BE2C (cell line): ENCODE data around the gene PLCH2.

Experiments used
- DNase-seq: peaks from one replicate; pipeline ENCODE4 v3.0.0-alpha.2; 2020
- H3K27me3 ChIP-seq: fragments of 250-450 bp; sonication (Bioruptor Pico); 2 replicates; pipeline ENCODE4 v1.5.1; 2020; ENCODE audit warnings: mild to moderate bottlenecking
- H3K36me3 ChIP-seq: fragments of 250-450 bp; sonication (Bioruptor Pico); 2 replicates; pipeline ENCODE4 v1.5.1; 2020; ENCODE audit warnings: mild to moderate bottlenecking
- H3K4me1 ChIP-seq: fragments of 250-450 bp; sonication (Bioruptor Pico); 2 replicates; pipeline ENCODE4 v1.5.1; 2020
- H3K4me3 ChIP-seq: 2 replicates; pipeline ENCODE4 v1.5.1; 2011; ENCODE audit warnings: low read depth, low read length
- H3K9me3 ChIP-seq: fragments of 250-450 bp; sonication (Bioruptor Pico); 2 replicates; pipeline ENCODE4 v1.5.1; 2020
- CTCF ChIP-seq: IDR thresholded peaks from 2 replicates; pipeline ENCODE4 v1.5.1; 2012; ENCODE audit warnings: mild to moderate bottlenecking, low read depth, low read length

Gene PLCH2

GRCh38 chr1:2496746-2497145 lies 20.7 kb downstream of the PLCH2 start:
- no peaks in the 10 kb centered on the region for H3K36me3 ChIP-seq
- TF ChIP-seq CTCF: no peak
- no peak for DNase-seq
- H3K27me3 ChIP-seq: no peaks in the 10 kb centered on the region
- H3K9me3 ChIP-seq: no peaks in the 10 kb centered on the region
- H3K4me3 ChIP-seq: no peak overlapping the region
- no peaks in the 10 kb centered on the region for H3K4me1 ChIP-seq

GRCh38 chr1:2497891-2498290 lies 21.8 kb downstream of the PLCH2 start:
- DNase-seq: no peak
- no peak overlapping the region for H3K4me3 ChIP-seq
- H3K36me3 ChIP-seq: no peaks in the 10 kb centered on the region
- no peaks in the 10 kb centered on the region for H3K4me1 ChIP-seq
- H3K9me3 ChIP-seq: no peaks in the 10 kb centered on the region
- H3K27me3 ChIP-seq: no peaks in the 10 kb centered on the region
- TF ChIP-seq CTCF: no peak

GRCh38 chr1:2498648-2499047 lies 22.6 kb downstream of the PLCH2 start:
- H3K27me3 ChIP-seq: no peaks in the 10 kb centered on the region
- no peak for DNase-seq
- no peak overlapping the region for H3K4me3 ChIP-seq
- no peak for TF ChIP-seq CTCF
- H3K36me3 ChIP-seq: no peaks in the 10 kb centered on the region
- H3K9me3 ChIP-seq: no peaks in the 10 kb centered on the region
- no peaks in the 10 kb centered on the region for H3K4me1 ChIP-seq

GRCh38 chr1:2499260-2499659 lies 23.2 kb downstream of the PLCH2 start:
- Histone ChIP-seq H3K36me3 (no peaks in the 10 kb centered on the region), H3K9me3 (no peaks in the 10 kb centered on the region), H3K4me1 (no peaks in the 10 kb centered on the region), H3K4me3 (no peak overlapping the region), H3K27me3 (no peaks in the 10 kb centered on the region)
- no peak for TF ChIP-seq CTCF
- no peak for DNase-seq

- Histone ChIP-seq H3K27me3 (no peaks in the 10 kb centered on the region), H3K9me3 (no peaks in the 10 kb centered on the region), H3K4me3 (no peak overlapping the region), H3K36me3 (no peaks in the 10 kb centered on the region), H3K4me1 (no peaks in the 10 kb centered on the region)
- DNase-seq: no peak
- TF ChIP-seq CTCF: no peak
These were observed 24.0 kb downstream of the PLCH2 start for GRCh38 chr1:2499986-2500596.

- Histone ChIP-seq H3K36me3 (no peaks in the 10 kb centered on the region), H3K27me3 (no peaks in the 10 kb centered on the region), H3K4me1 (no peaks in the 10 kb centered on the region), H3K4me3 (no peak overlapping the region), H3K9me3 (no peaks in the 10 kb centered on the region)
- no peak for DNase-seq
- TF ChIP-seq CTCF: no peak
These were observed 25.1 kb downstream of the PLCH2 start for GRCh38 chr1:2501041-2501819.
